Epithelial cell of esophagus (primary cell): ENCODE measurements around the gene TFAM.

ENCODE experiments used
- DNase-seq: peaks from one replicate; pipeline ENCODE4 v3.0.0; 2010; ENCODE audit warnings: low read depth
- H3K4me3 ChIP-seq: 2 replicates; pipeline ENCODE4 v1.5.1; 2011; ENCODE audit warnings: mild to moderate bottlenecking, low read length, control low read depth
- CTCF ChIP-seq: IDR thresholded peaks from 2 replicates; pipeline ENCODE4 v1.5.1; 2011; ENCODE audit warnings: low read depth, mild to moderate bottlenecking, low read length, control low read depth, inconsistent platforms; ENCODE audit not compliant: insufficient read depth; ENCODE audit errors: missing control alignments

The TFAM gene

GRCh38 chr10:58433066-58433465 lies 47.9 kb downstream of the TFAM start:
- H3K4me3 ChIP-seq, result no peak overlapping the region
- no peak for TF ChIP-seq CTCF
- DNase-seq, result no peak

GRCh38 chr10:58433571-58433970 lies 48.4 kb downstream of the TFAM start:
- no peak for TF ChIP-seq CTCF
- DNase-seq, result no peak
- no peak overlapping the region for H3K4me3 ChIP-seq

- DNase-seq, result peak; percentile 95
- H3K4me3 ChIP-seq, result no peak overlapping the region
- TF ChIP-seq CTCF, result peak; percentile 19
These were observed 50.2 kb downstream of the TFAM start for GRCh38 chr10:58435297-58435985.

- H3K4me3 ChIP-seq, result no peak overlapping the region
- DNase-seq, result peak; percentile 95
- TF ChIP-seq CTCF, result no peak
These were observed 50.9 kb downstream of the TFAM start for GRCh38 chr10:58436071-58436470.

- H3K4me3 ChIP-seq, result no peak overlapping the region
- peak; percentile 68 for DNase-seq
- TF ChIP-seq CTCF, result no peak
These were observed 53.2 kb downstream of the TFAM start for GRCh38 chr10:58438340-58438871.

- no peak overlapping the region for H3K4me3 ChIP-seq
- no peak for TF ChIP-seq CTCF
- peak; percentile 77 for DNase-seq
These were observed 53.8 kb downstream of the TFAM start for GRCh38 chr10:58438986-58439385.

GRCh38 chr10:58439632-58440364 lies 54.6 kb downstream of the TFAM start:
- TF ChIP-seq CTCF, result no peak
- no peak overlapping the region for H3K4me3 ChIP-seq
- no peak for DNase-seq
